Naive B cell (primary cell): ENCODE measurements around the gene DYNC1H1. TPM values are rescaled to one million over a fixed set of nuclear protein-coding genes. Genes with fewer than 3 reads are reported as not detected.
A peak's percentile ranks its signal among the peaks of the same experiment; 100 is the strongest.

Experiments used
- ATAC-seq, 2 donors: fragments of 150-1000 bp; cut with Tn5 transposase; 2 replicates each; pipeline ENCODE4 v1.10.0; 2021; ENCODE audit warnings: low read depth in 2 of 2, mild to moderate bottlenecking in 2 of 2, moderate library complexity in 2 of 2
- DNase-seq: peaks from one replicate; pipeline ENCODE4 v3.0.0; 2022
- H3K27ac Mint-ChIP-seq, 6 donors: one replicate each; pipeline ENCODE4 v1.8.0; 2020 to 2022; ENCODE audit warnings: mild to moderate bottlenecking in 6 of 6, mixed read lengths in 6 of 6, moderate library complexity in 5 of 6, inconsistent platforms in 2 of 6
- H3K27me3 Mint-ChIP-seq, 3 donors: one replicate each; pipeline ENCODE4 v1.8.0; 2021 to 2022; ENCODE audit warnings: mixed read lengths in 3 of 3, mild to moderate bottlenecking in 1 of 3
- H3K36me3 Mint-ChIP-seq, 2 donors: one replicate each; pipeline ENCODE4 v1.8.0; 2020 to 2022; ENCODE audit warnings: mixed read lengths in 2 of 2, inconsistent platforms in 1 of 2, mild to moderate bottlenecking in 1 of 2
- H3K4me1 Mint-ChIP-seq, 3 donors: one replicate each; pipeline ENCODE4 v1.8.0; 2020 to 2022; ENCODE audit warnings: mixed read lengths in 3 of 3, inconsistent platforms in 1 of 3, mild to moderate bottlenecking in 1 of 3, moderate library complexity in 1 of 3
- H3K4me3 Mint-ChIP-seq, 8 donors: one replicate each; pipeline ENCODE4 v1.8.0; 2020 to 2022; ENCODE audit warnings: mild to moderate bottlenecking in 8 of 8, mixed read lengths in 8 of 8, moderate library complexity in 8 of 8, inconsistent platforms in 2 of 8
- H3K9me3 Mint-ChIP-seq, 7 donors: one replicate each; pipeline ENCODE4 v1.8.0; 2020 to 2022; ENCODE audit warnings: mixed read lengths in 7 of 7, mild to moderate bottlenecking in 5 of 7, inconsistent platforms in 2 of 7, moderate library complexity in 1 of 7
- polyA plus RNA-seq, 6 donors: library from polyadenylated mRNA; unstranded; fragments of 300-500 nt; fragmentation: Illumina TruSeq; gene quantifications; one replicate each; pipeline ENCODE4 v1.2.3, GENCODE V29; 2021; ENCODE audit warnings: low read depth in 6 of 6

Gene DYNC1H1
- polyA plus RNA-seq, 6 donors from 2014 or later, result 7.4 to 40.9 (median 27.7) TPM

DNA sequence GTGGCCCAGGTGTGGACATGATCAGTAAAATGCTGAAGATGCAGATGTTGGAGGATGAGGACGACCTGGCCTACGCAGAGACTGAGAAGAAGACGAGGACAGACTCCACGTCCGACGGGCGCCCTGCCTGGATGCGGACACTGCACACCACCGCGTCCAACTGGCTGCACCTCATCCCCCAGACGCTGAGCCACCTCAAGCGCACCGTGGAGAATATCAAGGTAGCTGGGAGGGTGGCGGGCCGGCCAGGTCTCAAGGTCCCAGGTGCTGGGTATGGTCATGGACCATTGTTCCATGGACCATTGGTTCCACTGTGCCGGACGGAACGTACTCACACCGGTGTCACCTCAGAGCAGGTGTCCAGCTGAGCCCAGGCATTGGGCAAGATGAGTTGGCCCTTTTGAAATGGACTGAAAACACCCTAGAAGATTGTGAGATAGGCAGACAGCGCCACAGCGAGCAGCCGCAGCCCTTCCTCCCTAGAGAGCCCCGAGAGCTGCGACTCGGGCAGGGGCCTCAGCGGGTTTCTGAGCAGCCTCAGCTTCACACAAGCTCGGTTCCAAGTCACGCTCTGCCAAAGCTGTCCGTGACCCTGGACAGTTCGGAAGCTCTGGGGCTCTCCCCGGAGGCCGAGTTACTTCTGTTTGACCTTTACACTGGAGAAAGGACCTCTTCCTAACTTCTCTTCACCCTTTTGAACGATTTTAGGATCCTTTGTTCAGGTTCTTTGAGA is 83.6 kb downstream of the DYNC1H1 start:
- ATAC-seq (no peak), DNase-seq (no peak)
- no peaks in the 10 kb centered on the region for H3K9me3 Mint-ChIP-seq
- H3K4me3 Mint-ChIP-seq, result no peak overlapping the region
- no peaks in the 10 kb centered on the region for H3K27me3 Mint-ChIP-seq
- H3K36me3 Mint-ChIP-seq, result peaks cover 11 to 15% of the 10 kb centered on the region in 2 donors
- H3K4me1 Mint-ChIP-seq, result no peaks in the 10 kb centered on the region
- peak overlapping the region in 2 of 6 donors; percentile 76 for H3K27ac Mint-ChIP-seq

DNA sequence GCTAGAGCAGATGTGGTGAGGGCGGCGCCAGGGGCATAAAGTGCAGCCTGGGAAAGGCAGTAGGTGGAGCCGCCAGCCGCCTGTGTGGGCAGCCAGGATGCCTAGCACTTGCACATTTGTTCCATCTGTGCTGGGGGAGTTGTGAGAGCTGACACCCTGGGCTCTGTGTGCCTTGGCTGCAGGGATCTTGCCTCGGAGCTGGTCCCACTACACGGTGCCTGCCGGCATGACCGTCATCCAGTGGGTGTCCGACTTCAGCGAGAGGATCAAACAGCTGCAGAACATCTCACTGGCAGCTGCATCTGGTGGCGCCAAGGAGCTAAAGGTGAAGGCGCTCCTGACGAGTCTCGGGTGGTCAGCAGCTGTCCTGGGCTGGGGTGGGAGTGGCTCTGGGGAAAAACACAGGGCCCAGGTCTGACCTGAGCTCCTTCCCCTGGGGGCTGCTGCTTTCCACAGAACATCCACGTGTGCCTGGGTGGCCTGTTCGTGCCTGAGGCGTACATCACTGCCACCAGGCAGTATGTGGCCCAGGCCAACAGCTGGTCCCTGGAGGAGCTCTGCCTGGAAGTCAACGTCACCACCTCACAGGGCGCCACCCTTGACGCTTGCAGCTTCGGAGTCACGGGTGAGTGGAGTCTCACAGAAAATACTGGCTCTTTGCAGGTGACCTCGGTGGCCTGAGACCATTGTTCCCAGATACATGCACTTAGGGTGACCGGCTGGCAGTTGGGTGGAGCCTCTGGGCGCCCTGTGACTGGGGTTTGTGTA is 85.1 kb downstream of the DYNC1H1 start:
- peak overlapping the region in 1 of 6 donors; percentile 77 for H3K27ac Mint-ChIP-seq
- DNase-seq (no peak), ATAC-seq (no peak)
- no peaks in the 10 kb centered on the region for H3K4me1 Mint-ChIP-seq
- peaks cover 8 to 11% of the 10 kb centered on the region in 2 donors for H3K36me3 Mint-ChIP-seq
- H3K27me3 Mint-ChIP-seq, result no peaks in the 10 kb centered on the region
- H3K9me3 Mint-ChIP-seq, result no peaks in the 10 kb centered on the region
- no peak overlapping the region for H3K4me3 Mint-ChIP-seq

- ATAC-seq, result no peak
- Mint-ChIP-seq H3K27me3 (no peaks in the 10 kb centered on the region), H3K4me1 (no peaks in the 10 kb centered on the region), H3K4me3 (peak overlapping the region in 1 of 8 donors; percentile 19), H3K27ac (peak overlapping the region in 2 of 6 donors; percentile 73 to 74), H3K36me3 (peaks cover 8 to 11% of the 10 kb centered on the region in 2 donors), H3K9me3 (no peaks in the 10 kb centered on the region)
- DNase-seq, result no peak
These were observed 85.6 kb downstream of the DYNC1H1 start for GRCh38 chr14:102050026-102050405.

GRCh38 chr14:102050625-102051024 is 86.3 kb downstream of the DYNC1H1 start:
- H3K4me3 Mint-ChIP-seq, result peak overlapping the region in 1 of 8 donors; percentile 19
- peaks cover 8 to 11% of the 10 kb centered on the region in 2 donors for H3K36me3 Mint-ChIP-seq
- H3K9me3 Mint-ChIP-seq, result no peaks in the 10 kb centered on the region
- DNase-seq (no peak), ATAC-seq (no peak)
- peaks cover 0 to 1% (median 0%) of the 10 kb centered on the region in 3 donors for H3K4me1 Mint-ChIP-seq
- peak overlapping the region in 2 of 6 donors; percentile 24 to 53 for H3K27ac Mint-ChIP-seq
- no peaks in the 10 kb centered on the region for H3K27me3 Mint-ChIP-seq

DNA sequence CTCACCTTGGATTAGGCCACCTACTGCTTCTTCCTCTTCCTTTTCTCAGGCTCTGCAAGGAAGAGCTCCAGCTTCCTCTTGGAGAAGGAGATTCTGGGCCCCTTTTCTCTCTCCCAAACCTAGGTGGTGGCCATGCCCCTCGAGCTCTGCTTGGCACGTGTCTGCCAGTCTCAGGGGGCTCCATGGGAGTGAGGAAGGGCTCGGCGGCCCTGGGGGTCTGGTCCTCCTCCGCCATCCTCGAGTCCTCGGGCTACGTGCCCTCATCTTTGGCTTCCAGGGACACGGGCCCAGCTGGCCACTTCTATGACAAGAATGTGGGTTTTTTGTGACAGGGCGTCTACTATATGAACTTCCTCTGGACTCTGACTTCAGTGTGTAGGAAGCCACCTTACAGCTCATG is 88.1 kb downstream of the DYNC1H1 start:
- Mint-ChIP-seq H3K4me1 (peaks cover 0 to 4% (median 4%) of the 10 kb centered on the region in 3 donors), H3K4me3 (no peak overlapping the region), H3K9me3 (no peaks in the 10 kb centered on the region), H3K36me3 (peaks cover 8 to 11% of the 10 kb centered on the region in 2 donors), H3K27ac (peak overlapping the region in 1 of 6 donors; percentile 27), H3K27me3 (no peaks in the 10 kb centered on the region)
- no peak for DNase-seq
- no peak for ATAC-seq

DNA sequence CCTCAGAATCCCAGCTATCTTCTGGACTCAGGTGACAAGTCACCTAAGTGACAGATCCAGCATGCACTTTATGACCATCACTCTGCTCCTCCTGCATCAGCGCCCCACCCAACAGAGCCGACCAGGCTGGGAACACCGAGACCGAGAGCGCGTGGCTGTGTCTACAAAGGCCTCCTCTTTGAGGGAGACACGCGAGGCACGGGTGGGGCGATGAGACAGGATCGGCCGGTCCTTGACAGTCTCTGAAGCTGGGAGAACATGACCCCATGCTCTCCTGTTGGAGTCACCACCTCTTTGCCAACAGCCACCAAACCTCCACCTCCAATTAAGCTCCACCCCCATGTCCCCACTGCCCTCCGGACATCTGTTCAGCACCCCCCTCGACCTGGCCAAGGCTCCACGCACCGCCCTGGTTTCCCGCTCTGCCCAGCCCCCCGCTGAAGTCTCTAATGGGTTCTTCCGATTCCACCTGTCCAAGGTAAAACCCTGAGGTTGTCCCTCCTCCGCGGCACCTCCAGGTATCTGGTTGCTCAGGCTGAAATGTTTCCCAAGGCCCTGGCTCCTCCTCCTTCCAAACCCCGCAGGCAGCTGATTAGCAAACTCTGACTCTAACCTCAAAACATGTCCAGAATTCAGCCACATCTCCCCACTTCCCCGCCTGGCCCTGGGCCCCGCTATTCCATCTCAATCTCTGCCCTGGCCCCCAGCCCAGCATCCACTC is 91.0 kb downstream of the DYNC1H1 start:
- Mint-ChIP-seq H3K36me3 (peaks cover 4 to 7% of the 10 kb centered on the region in 2 donors), H3K27me3 (no peaks in the 10 kb centered on the region), H3K27ac (peak overlapping the region in 4 of 6 donors; percentile 30 to 70 (median 64)), H3K4me1 (peaks cover 0 to 4% (median 4%) of the 10 kb centered on the region in 3 donors), H3K4me3 (peak overlapping the region in 1 of 8 donors; percentile 42), H3K9me3 (no peaks in the 10 kb centered on the region)
- DNase-seq (no peak), ATAC-seq (no peak)

DNA sequence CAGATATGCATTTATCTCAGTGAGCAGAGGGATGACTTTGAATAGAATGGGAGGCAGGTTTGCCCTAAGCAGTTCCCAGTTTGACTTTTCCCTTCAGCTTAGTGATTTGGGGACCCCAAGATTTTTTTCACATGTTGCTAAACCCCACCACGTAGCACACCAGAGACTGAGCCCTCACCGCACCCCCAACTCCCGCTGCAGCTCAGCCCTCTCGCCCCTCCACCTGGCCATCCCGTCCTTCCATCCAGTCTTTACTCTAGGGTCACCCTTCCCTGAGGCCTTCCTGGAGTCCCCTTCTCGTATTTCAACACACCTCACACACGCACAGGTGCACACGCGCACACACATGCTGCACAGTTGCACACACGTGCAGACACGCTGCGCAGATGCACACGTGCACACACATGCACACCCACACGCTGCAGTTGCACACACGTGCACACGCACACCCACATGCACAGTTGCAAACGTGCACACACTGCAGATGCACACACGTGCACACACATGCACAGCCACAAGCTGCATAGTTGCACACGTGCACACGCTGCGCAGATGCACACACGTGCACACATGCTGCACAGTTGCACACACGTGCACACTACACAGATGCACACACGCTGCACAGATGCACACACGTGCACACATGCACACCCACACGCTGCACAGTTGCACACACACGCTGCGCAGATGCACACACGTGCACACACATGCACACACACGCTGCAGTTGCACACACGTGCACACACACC is 92.5 kb downstream of the DYNC1H1 start:
- H3K27ac Mint-ChIP-seq, result no peak overlapping the region
- ATAC-seq (no peak), DNase-seq (no peak)
- H3K36me3 Mint-ChIP-seq, result no peaks in the 10 kb centered on the region
- H3K4me1 Mint-ChIP-seq, result peaks cover 4% of the 10 kb centered on the region in 3 donors
- H3K27me3 Mint-ChIP-seq, result no peaks in the 10 kb centered on the region
- H3K4me3 Mint-ChIP-seq, result no peak overlapping the region
- no peaks in the 10 kb centered on the region for H3K9me3 Mint-ChIP-seq

- peaks cover 4 to 7% (median 4%) of the 10 kb centered on the region in 3 donors for H3K4me1 Mint-ChIP-seq
- no peaks in the 10 kb centered on the region for H3K9me3 Mint-ChIP-seq
- DNase-seq (no peak), ATAC-seq (no peak)
- H3K4me3 Mint-ChIP-seq, result no peak overlapping the region
- peak overlapping the region in 3 of 6 donors; percentile 21 to 84 (median 36) for H3K27ac Mint-ChIP-seq
- H3K27me3 Mint-ChIP-seq, result no peaks in the 10 kb centered on the region
- no peaks in the 10 kb centered on the region for H3K36me3 Mint-ChIP-seq
These were observed 93.2 kb downstream of the DYNC1H1 start for GRCh38 chr14:102057480-102058114.

DNA sequence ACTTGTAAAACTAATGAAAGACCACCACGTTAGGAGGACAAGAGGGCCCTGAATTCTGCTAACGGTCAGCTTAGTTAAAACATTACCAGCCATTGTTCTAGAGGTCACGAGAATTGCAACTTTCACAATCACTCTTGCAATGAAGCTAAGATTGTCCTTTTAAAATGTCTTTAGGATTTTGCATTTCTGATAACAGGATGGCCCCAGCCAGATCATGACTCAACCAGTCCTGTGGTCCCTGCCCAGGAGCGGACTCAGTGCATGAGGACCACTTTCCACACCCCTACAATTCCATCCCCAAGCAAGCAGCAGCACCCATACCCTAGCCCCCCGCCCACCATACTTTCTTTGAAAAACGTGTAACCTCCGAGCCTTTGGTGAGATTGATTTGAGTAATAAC is 93.8 kb downstream of the DYNC1H1 start:
- Mint-ChIP-seq H3K27me3 (no peaks in the 10 kb centered on the region), H3K4me3 (no peak overlapping the region), H3K36me3 (no peaks in the 10 kb centered on the region), H3K27ac (peak overlapping the region in 1 of 6 donors; percentile 21), H3K9me3 (no peaks in the 10 kb centered on the region), H3K4me1 (peaks cover 4 to 7% (median 4%) of the 10 kb centered on the region in 3 donors)
- ATAC-seq, result no peak
- DNase-seq, result no peak

DNA sequence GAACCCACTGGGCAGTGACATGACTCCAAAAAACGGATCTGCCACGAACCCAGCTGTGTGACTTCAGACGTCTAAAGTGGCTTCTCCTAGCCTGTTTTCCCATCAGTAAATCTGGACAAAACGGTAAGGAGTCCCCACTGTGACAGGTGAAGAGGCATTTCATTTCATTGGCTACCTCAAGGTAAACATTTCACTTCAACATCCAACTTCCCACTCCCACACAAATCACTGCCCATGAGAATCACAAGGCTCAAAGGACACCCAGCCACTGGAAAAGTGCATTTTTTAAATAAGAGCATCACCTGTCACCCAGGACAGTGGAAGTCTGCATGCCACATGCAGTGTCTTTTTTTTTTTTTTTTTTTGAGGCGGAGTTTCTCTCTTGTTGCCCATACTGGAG is 94.6 kb downstream of the DYNC1H1 start:
- Mint-ChIP-seq H3K4me1 (peaks cover 4 to 7% (median 4%) of the 10 kb centered on the region in 3 donors), H3K9me3 (no peaks in the 10 kb centered on the region), H3K36me3 (no peaks in the 10 kb centered on the region), H3K27me3 (no peaks in the 10 kb centered on the region), H3K4me3 (no peak overlapping the region), H3K27ac (no peak overlapping the region)
- ATAC-seq (no peak), DNase-seq (no peak)

DNA sequence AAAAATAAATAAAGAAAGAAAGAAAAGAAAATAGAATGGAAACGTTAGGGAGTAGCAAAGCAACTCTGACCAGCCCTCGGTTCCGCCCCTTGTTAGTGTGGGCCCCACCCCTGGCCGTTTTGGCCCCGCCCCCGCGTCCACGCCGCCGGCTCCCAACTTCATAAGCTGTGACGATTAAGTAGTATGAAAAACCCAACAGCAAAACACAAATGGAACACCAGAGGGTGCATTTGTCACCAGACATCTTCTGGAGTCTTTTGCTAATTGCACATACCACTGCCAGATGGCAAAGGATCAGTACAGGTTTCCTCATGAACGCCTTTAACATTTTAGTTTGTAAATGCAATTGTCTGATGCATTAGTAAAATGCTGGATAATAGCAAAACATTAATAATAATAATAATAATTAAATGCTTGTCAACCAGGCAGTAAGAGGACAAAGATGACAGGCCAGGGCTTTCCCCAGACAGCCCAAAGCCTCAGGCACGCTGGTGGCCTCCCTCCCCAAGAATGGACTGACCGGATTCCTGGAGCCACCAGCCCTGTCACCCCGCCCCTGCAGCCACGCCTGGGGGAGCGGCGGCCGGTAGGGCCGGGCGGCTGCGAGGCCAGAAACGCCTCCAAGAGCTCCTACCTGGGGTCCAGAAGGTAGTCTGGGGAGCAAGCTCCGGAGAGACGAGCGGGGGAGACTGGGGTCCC is 98.9 kb downstream of the DYNC1H1 start:
- Mint-ChIP-seq H3K4me3 (no peak overlapping the region), H3K27ac (peak overlapping the region in 1 of 6 donors; percentile 60)

DNA sequence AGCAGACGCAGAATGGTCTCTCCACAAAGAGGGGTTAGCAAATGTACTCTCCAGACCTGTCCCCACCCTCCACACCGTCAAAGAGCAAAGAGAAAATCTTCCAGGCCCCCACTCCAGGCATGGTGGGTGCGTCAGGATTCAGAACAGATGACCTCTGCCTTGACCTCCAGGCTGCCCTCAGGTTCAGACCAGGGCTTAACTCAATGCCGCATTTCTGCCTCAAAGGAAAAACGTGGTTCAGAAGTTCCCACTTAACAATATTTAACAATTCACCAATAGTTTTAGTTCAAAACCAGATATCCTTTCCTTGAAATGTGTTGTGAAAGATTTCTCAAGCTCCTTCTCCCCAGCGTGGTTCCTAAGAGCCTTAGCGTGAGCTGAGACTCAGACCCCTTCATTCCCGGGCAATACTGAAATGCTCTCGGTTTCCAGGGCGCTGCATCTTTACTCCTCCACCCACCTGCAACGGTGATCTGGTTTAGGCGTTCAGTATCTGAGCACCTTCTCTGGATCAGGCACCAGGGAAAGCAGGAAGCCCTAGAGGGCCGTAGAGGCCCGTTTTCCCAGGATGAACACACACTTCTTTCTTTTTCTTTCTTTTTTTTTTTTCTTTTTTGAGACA is 99.5 kb downstream of the DYNC1H1 start:
- DNase-seq (no peak), ATAC-seq (no peak)
- peak overlapping the region in 1 of 6 donors; percentile 28 for H3K27ac Mint-ChIP-seq
- H3K9me3 Mint-ChIP-seq, result no peaks in the 10 kb centered on the region
- no peaks in the 10 kb centered on the region for H3K36me3 Mint-ChIP-seq
- H3K27me3 Mint-ChIP-seq, result no peaks in the 10 kb centered on the region
- peaks cover 0 to 7% (median 0%) of the 10 kb centered on the region in 3 donors for H3K4me1 Mint-ChIP-seq
- H3K4me3 Mint-ChIP-seq, result no peak overlapping the region

More for the DNA sequence above, 98.9 kb downstream of the DYNC1H1 start:
- ATAC-seq, result peak; percentile 93 to 97
- Mint-ChIP-seq H3K27me3 (no peaks in the 10 kb centered on the region), H3K9me3 (no peaks in the 10 kb centered on the region), H3K36me3 (no peaks in the 10 kb centered on the region), H3K4me1 (peaks cover 0 to 7% (median 0%) of the 10 kb centered on the region in 3 donors)
- DNase-seq, result peak; percentile 56
